ENCODE measurements around the gene WDR37.
"Not testable (repeated sequence)": the region's sequence is repeated elsewhere in the genome, so short reads cannot be mapped to it uniquely, and the experiment has no call there.

DNA sequence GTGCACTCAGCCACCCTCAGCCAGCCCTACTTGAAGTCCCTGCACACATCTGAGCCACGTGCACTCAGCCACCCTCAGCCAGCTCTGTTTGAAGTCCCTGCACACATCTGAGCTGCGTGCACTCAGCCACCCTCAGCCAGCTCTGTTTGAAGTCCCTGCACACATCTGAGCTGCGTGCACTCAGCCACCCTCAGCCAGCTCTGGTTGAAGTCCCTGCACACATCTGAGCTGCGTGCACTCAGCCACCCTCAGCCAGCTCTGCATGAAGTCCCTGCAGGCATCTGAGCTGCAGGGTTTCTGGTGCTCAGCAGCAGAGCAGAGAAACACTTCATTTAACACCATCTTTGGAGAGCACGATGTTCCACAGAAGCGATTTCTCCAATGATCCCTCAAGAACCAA lies 62.1 kb downstream of the WDR37 start:
- TF ChIP-seq, protein P1, sequence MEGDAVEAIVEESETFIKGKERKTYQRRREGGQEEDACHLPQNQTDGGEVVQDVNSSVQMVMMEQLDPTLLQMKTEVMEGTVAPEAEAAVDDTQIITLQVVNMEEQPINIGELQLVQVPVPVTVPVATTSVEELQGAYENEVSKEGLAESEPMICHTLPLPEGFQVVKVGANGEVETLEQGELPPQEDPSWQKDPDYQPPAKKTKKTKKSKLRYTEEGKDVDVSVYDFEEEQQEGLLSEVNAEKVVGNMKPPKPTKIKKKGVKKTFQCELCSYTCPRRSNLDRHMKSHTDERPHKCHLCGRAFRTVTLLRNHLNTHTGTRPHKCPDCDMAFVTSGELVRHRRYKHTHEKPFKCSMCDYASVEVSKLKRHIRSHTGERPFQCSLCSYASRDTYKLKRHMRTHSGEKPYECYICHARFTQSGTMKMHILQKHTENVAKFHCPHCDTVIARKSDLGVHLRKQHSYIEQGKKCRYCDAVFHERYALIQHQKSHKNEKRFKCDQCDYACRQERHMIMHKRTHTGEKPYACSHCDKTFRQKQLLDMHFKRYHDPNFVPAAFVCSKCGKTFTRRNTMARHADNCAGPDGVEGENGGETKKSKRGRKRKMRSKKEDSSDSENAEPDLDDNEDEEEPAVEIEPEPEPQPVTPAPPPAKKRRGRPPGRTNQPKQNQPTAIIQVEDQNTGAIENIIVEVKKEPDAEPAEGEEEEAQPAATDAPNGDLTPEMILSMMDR (IDR thresholded peaks at IDR 0.05): not testable (repeated sequence)
- TF ChIP-seq ZFX (IDR thresholded peaks at IDR 0.05; ENCODE audit: borderline replicate concordance): not testable (repeated sequence)
